ENCODE results near the gene GPD1.

GPD1 gene

GRCh38 chr12:50103767-50104321, at the start of gene GPD1:
TSS of gene GPD1 (plus strand) at chr12:50104008. CDS start at chr12:50104051, 43 bp downstream.
- Histone ChIP-seq H3K4me1 (ENCODE audit: insufficient read depth, low read length) (peaks cover 11% of the 10 kb centered on the region), H3K9me3 (ENCODE audit: low read length) (no peaks in the 10 kb centered on the region), H3K27me3 (ENCODE audit: control insufficient read depth in 1 of 2, insufficient read depth in 2 of 2, low read length in 2 of 2) (no peaks in the 10 kb centered on the region), H3K4me3 (ENCODE audit: low read depth in 1 of 2, low read length in 2 of 2) (peak within 1 kb of the TSS in 1 of 2 donors; percentile 41), H3K36me3 (ENCODE audit: insufficient read depth, low read length) (peaks cover 11% of the 10 kb centered on the region), H3K9ac (ENCODE audit: low read length) (peak within 1 kb of the TSS; percentile 20), H3K27ac (ENCODE audit: low read depth, low read length) (peak within 1 kb of the TSS; percentile 21)

DNA sequence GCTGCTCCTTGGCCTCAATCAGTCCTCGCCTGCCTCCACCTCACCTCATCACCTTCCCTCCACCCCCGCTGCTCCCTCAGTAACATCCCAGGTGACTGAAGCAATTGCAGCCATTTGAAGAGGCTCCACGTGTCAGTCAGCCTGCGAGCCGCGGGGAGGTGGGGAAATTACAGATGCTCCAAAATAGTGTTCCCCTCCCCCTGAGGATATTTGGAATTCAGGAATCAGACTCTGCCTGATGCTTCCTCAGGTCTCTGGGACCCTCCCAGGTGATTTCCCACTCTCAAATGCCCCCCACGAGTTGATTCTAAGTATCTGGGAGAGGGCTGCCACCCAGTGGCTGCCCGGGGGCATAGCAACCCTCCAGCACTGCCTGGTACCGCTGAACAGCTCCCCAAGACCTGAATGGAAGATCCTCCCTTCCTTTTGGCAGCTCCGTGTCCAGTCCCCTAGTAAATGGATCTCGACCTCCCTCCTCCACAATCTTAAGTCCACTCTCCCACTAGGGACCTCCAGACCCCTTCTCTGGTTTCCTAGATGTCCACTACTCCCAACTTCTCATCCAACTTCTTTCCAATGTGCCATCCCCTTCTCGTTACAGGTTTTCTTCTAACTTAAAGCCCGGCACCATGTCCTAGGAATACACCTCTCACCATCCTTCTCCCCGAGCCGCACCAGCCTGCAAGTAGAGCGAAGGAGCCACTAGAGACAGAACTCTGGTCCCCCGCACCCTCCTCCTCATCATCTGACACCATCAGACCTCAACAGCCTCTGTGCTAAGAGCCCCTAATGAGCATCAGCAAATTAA, 47.8 kb upstream of the GPD1 start:
- no peaks in the 10 kb centered on the region for H3K27me3 ChIP-seq (ENCODE audit: control insufficient read depth in 1 of 2, insufficient read depth in 2 of 2, low read length in 2 of 2)
- H3K9ac ChIP-seq (ENCODE audit: low read length), result no peak overlapping the region
- H3K9me3 ChIP-seq (ENCODE audit: low read length), result no peaks in the 10 kb centered on the region
- peaks cover 26% of the 10 kb centered on the region for H3K4me1 ChIP-seq (ENCODE audit: insufficient read depth, low read length)
- H3K27ac ChIP-seq (ENCODE audit: low read depth, low read length), result no peak overlapping the region
- peak overlapping the region; percentile 30 to 68 for H3K4me3 ChIP-seq (ENCODE audit: low read depth in 1 of 2, low read length in 2 of 2)
- H3K36me3 ChIP-seq (ENCODE audit: insufficient read depth, low read length), result no peaks in the 10 kb centered on the region

DNA sequence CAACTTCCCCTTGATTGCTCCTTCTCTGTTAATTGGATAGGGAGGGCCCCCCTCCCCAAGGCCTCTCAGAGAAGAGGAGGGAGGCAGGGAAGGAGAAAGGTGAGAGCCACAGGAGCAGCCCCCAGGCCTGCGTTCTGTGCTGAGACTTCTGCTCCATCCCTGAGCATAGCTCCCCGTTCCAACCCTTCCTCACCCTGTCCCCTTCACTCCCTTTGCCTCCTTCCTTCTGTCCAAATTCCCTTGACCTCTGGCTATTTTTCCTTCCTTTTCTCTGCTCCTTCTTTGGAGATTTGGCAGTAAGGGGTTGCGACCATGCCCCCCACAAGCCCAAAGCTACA, 47.2 kb upstream of the GPD1 start:
- Histone ChIP-seq H3K27me3 (ENCODE audit: control insufficient read depth in 1 of 2, insufficient read depth in 2 of 2, low read length in 2 of 2) (no peaks in the 10 kb centered on the region), H3K9me3 (ENCODE audit: low read length) (no peaks in the 10 kb centered on the region), H3K36me3 (ENCODE audit: insufficient read depth, low read length) (no peaks in the 10 kb centered on the region), H3K9ac (ENCODE audit: low read length) (peak overlapping the region; percentile 23), H3K4me3 (ENCODE audit: low read depth in 1 of 2, low read length in 2 of 2) (peak overlapping the region in 1 of 2 donors; percentile 68), H3K27ac (ENCODE audit: low read depth, low read length) (no peak overlapping the region), H3K4me1 (ENCODE audit: insufficient read depth, low read length) (peaks cover 28% of the 10 kb centered on the region)

- Histone ChIP-seq H3K4me1 (ENCODE audit: insufficient read depth, low read length) (peaks cover 28% of the 10 kb centered on the region), H3K27me3 (ENCODE audit: control insufficient read depth in 1 of 2, insufficient read depth in 2 of 2, low read length in 2 of 2) (no peaks in the 10 kb centered on the region), H3K9me3 (ENCODE audit: low read length) (no peaks in the 10 kb centered on the region), H3K36me3 (ENCODE audit: insufficient read depth, low read length) (no peaks in the 10 kb centered on the region), H3K4me3 (ENCODE audit: low read depth in 1 of 2, low read length in 2 of 2) (peak within 1 kb of the TSS; percentile 68 to 83), H3K9ac (ENCODE audit: low read length) (peak within 1 kb of the TSS; percentile 23), H3K27ac (ENCODE audit: low read depth, low read length) (peak within 1 kb of the TSS; percentile 57)
Measured at GRCh38 chr12:50057000-50057841, 46.6 kb upstream of the GPD1 start, which contains the start of gene ASIC1. TSS of gene ASIC1 (plus strand) at chr12:50057596. CDS start at chr12:50058767, 1,171 bp downstream.

GRCh38 chr12:50057896-50058670, 45.7 kb upstream of the GPD1 start:
- no peak overlapping the region for H3K9ac ChIP-seq (ENCODE audit: low read length)
- no peaks in the 10 kb centered on the region for H3K9me3 ChIP-seq (ENCODE audit: low read length)
- H3K4me3 ChIP-seq (ENCODE audit: low read depth in 1 of 2, low read length in 2 of 2), result peak overlapping the region; percentile 45 to 83
- H3K27me3 ChIP-seq (ENCODE audit: control insufficient read depth in 1 of 2, insufficient read depth in 2 of 2, low read length in 2 of 2), result no peaks in the 10 kb centered on the region
- H3K36me3 ChIP-seq (ENCODE audit: insufficient read depth, low read length), result no peaks in the 10 kb centered on the region
- peaks cover 28% of the 10 kb centered on the region for H3K4me1 ChIP-seq (ENCODE audit: insufficient read depth, low read length)
- peak overlapping the region; percentile 37 for H3K27ac ChIP-seq (ENCODE audit: low read depth, low read length)

DNA sequence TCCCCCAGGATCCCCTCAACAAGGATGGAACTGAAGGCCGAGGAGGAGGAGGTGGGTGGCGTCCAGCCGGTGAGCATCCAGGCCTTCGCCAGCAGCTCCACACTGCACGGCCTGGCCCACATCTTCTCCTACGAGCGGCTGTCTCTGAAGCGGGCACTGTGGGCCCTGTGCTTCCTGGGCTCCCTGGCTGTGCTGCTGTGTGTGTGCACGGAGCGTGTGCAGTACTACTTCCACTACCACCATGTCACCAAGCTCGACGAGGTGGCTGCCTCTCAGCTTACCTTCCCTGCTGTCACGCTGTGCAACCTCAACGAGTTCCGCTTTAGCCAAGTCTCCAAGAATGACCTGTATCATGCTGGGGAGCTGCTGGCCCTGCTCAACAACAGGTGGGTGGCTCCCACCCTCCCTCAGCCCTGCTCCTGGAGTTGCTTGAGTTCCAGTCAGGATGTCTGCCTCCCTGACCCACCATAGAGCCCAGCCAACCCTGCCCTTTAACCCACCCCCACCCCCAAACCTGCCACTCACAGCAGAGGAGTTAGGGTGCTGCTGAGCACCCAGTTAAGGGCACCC, 45.0 kb upstream of the GPD1 start:
- H3K4me1 ChIP-seq (ENCODE audit: insufficient read depth, low read length), result peaks cover 28% of the 10 kb centered on the region

GRCh38 chr12:50059440-50060119, 44.2 kb upstream of the GPD1 start:
- Histone ChIP-seq H3K4me1 (ENCODE audit: insufficient read depth, low read length) (peaks cover 28% of the 10 kb centered on the region), H3K27ac (ENCODE audit: low read depth, low read length) (no peak overlapping the region), H3K9me3 (ENCODE audit: low read length) (no peaks in the 10 kb centered on the region)

More for the DNA sequence above, 45.0 kb upstream of the GPD1 start:
- Histone ChIP-seq H3K27me3 (ENCODE audit: control insufficient read depth in 1 of 2, insufficient read depth in 2 of 2, low read length in 2 of 2) (no peaks in the 10 kb centered on the region), H3K9me3 (ENCODE audit: low read length) (no peaks in the 10 kb centered on the region), H3K36me3 (ENCODE audit: insufficient read depth, low read length) (no peaks in the 10 kb centered on the region), H3K9ac (ENCODE audit: low read length) (no peak overlapping the region), H3K4me3 (ENCODE audit: low read depth in 1 of 2, low read length in 2 of 2) (no peak overlapping the region), H3K27ac (ENCODE audit: low read depth, low read length) (no peak overlapping the region)

GRCh38 chr12:50060120-50060468, 43.7 kb upstream of the GPD1 start:
- H3K4me3 ChIP-seq (ENCODE audit: low read depth in 1 of 2, low read length in 2 of 2), result no peak overlapping the region
- no peaks in the 10 kb centered on the region for H3K36me3 ChIP-seq (ENCODE audit: insufficient read depth, low read length)
- H3K9ac ChIP-seq (ENCODE audit: low read length), result no peak overlapping the region
- no peak overlapping the region for H3K27ac ChIP-seq (ENCODE audit: low read depth, low read length)
- no peaks in the 10 kb centered on the region for H3K27me3 ChIP-seq (ENCODE audit: control insufficient read depth in 1 of 2, insufficient read depth in 2 of 2, low read length in 2 of 2)
- peaks cover 28% of the 10 kb centered on the region for H3K4me1 ChIP-seq (ENCODE audit: insufficient read depth, low read length)
- no peaks in the 10 kb centered on the region for H3K9me3 ChIP-seq (ENCODE audit: low read length)

More at GRCh38 chr12:50059440-50060119, 44.2 kb upstream of the GPD1 start:
- no peaks in the 10 kb centered on the region for H3K36me3 ChIP-seq (ENCODE audit: insufficient read depth, low read length)
- H3K27me3 ChIP-seq (ENCODE audit: control insufficient read depth in 1 of 2, insufficient read depth in 2 of 2, low read length in 2 of 2), result no peaks in the 10 kb centered on the region
- no peak overlapping the region for H3K9ac ChIP-seq (ENCODE audit: low read length)
- no peak overlapping the region for H3K4me3 ChIP-seq (ENCODE audit: low read depth in 1 of 2, low read length in 2 of 2)

- Histone ChIP-seq H3K36me3 (ENCODE audit: insufficient read depth, low read length) (no peaks in the 10 kb centered on the region), H3K4me3 (ENCODE audit: low read depth in 1 of 2, low read length in 2 of 2) (no peak overlapping the region), H3K9ac (ENCODE audit: low read length) (no peak overlapping the region), H3K27ac (ENCODE audit: low read depth, low read length) (no peak overlapping the region), H3K9me3 (ENCODE audit: low read length) (no peaks in the 10 kb centered on the region), H3K4me1 (ENCODE audit: insufficient read depth, low read length) (peaks cover 24% of the 10 kb centered on the region), H3K27me3 (ENCODE audit: control insufficient read depth in 1 of 2, insufficient read depth in 2 of 2, low read length in 2 of 2) (no peaks in the 10 kb centered on the region)
Measured at GRCh38 chr12:50061171-50061570, 42.6 kb upstream of the GPD1 start.

- Histone ChIP-seq H3K4me1 (ENCODE audit: insufficient read depth, low read length) (peaks cover 24% of the 10 kb centered on the region), H3K4me3 (ENCODE audit: low read depth in 1 of 2, low read length in 2 of 2) (no peak overlapping the region), H3K36me3 (ENCODE audit: insufficient read depth, low read length) (no peaks in the 10 kb centered on the region), H3K27ac (ENCODE audit: low read depth, low read length) (no peak overlapping the region), H3K27me3 (ENCODE audit: control insufficient read depth in 1 of 2, insufficient read depth in 2 of 2, low read length in 2 of 2) (no peaks in the 10 kb centered on the region), H3K9ac (ENCODE audit: low read length) (no peak overlapping the region), H3K9me3 (ENCODE audit: low read length) (no peaks in the 10 kb centered on the region)
Measured at GRCh38 chr12:50061946-50062686, 41.7 kb upstream of the GPD1 start.
